Spleen (tissue), 11 donors: ENCODE measurements around the gene NFU1. TPM values are rescaled to one million over a fixed set of nuclear protein-coding genes. Genes with fewer than 3 reads are reported as not detected.

Source experiments
- DNase-seq: peaks from one replicate; pipeline ENCODE4 v3.0.0-alpha.2; 2020
- H3K27ac ChIP-seq, 8 donors: fragments of 200-600 bp; sonication (generic) in 7 of 8; 1 replicate in 4 of 8; 2 replicates in 4 of 8; pipeline versions ENCODE4 v1.5.0 to v1.8.0; 2016 to 2021; ENCODE audit warnings: inconsistent platforms in 4 of 8, mild to moderate bottlenecking in 4 of 8, moderate library complexity in 1 of 8
- H3K27me3 ChIP-seq, 7 donors: fragments of 200-600 bp; sonication (generic) in 6 of 7; replicated peaks in 1 of 7; 1 replicate in 4 of 7; 2 replicates in 3 of 7; pipeline versions ENCODE4 v1.5.0 to v1.8.0; 2016 to 2021; ENCODE audit warnings: inconsistent platforms in 3 of 7, mild to moderate bottlenecking in 1 of 7
- H3K36me3 ChIP-seq, 6 donors: fragments of 200-600 bp; sonication (generic) in 5 of 6; 1 replicate in 4 of 6; 2 replicates in 2 of 6; pipeline versions ENCODE4 v1.5.0 to v1.8.0; 2016 to 2021; ENCODE audit warnings: inconsistent platforms in 2 of 6
- H3K4me1 ChIP-seq, 6 donors: fragments of 200-600 bp; sonication (generic) in 5 of 6; 1 replicate in 3 of 6; 2 replicates in 3 of 6; pipeline versions ENCODE4 v1.5.0 to v1.8.0; 2016 to 2021; ENCODE audit warnings: inconsistent platforms in 3 of 6
- H3K4me3 ChIP-seq, 8 donors: fragments of 200-600 bp; sonication (generic) in 7 of 8; 1 replicate in 4 of 8; 2 replicates in 4 of 8; pipeline versions ENCODE4 v1.5.0 to v1.8.0; 2016 to 2021; ENCODE audit warnings: inconsistent platforms in 4 of 8, mild to moderate bottlenecking in 4 of 8, moderate library complexity in 2 of 8
- H3K9me3 ChIP-seq, 8 donors: fragments of 200-600 bp; sonication (generic) in 7 of 8; 1 replicate in 4 of 8; 2 replicates in 4 of 8; pipeline versions ENCODE4 v1.5.0 to v1.8.0; 2016 to 2021; ENCODE audit warnings: inconsistent platforms in 4 of 8
- POLR2A ChIP-seq, 3 donors: fragments of 450-650 bp; IDR thresholded peaks; one replicate each; pipeline ENCODE4 v1.5.1; 2017; ENCODE audit warnings: antibody characterized with exemption in 3 of 3, mild to moderate bottlenecking in 1 of 3
- POLR2AphosphoS5 ChIP-seq, 3 donors: sonication (generic); formaldehyde crosslinking; IDR thresholded peaks; one replicate each; pipeline ENCODE4 v1.5.1; 2017; ENCODE audit warnings: antibody characterized with exemption in 3 of 3
- WGBS, 5 donors: extraction: QIAGEN DNeasy Blood & Tissue Kit in 3 of 5; methylation state at CpG; one replicate each; pipeline versions ENCODE4 v1.1.5 to v1.1.7; 2013 to 2018; 5-methylcytosine and 5-hydroxymethylcytosine counted together
- intact Hi-C: fragments of 100-400 bp; cut with DNase I; formaldehyde crosslinking; loops from one replicate; pipeline ENCODE4 v1.15.0; 2023; ENCODE audit warnings: low total_unique reads
- polyA plus RNA-seq, 3 donors: library from polyadenylated mRNA; stranded (reverse); fragments of 200-250 nt; gene quantifications; one replicate each; pipeline ENCODE4 v1.2.1, GENCODE V29; 2013
- total RNA-seq, 7 donors: library from RNA; depleted of rRNA in 3 of 7; stranded (reverse); fragments of >200 nt in 3 of 7; fragmentation: NEBNext Ultra II Directional in 4 of 7; extraction: Animal tissue kit (Norgen Biotek cat#: 25700) in 4 of 7; gene quantifications; one replicate each; pipeline versions ENCODE4 v1.1.0 to v1.2.1, GENCODE V29; 2016 to 2021
- TF ChIP-seq, protein P1 (sequence below), 11 experiments: fragments of 200-600 bp in 7 of 11; fragments of 450-650 bp in 4 of 11; sonication (generic) in 4 of 11; IDR thresholded peaks in 8 of 11; conservative IDR thresholded peaks in 3 of 11; 1 replicate in 7 of 11; 2 replicates in 4 of 11; pipeline versions ENCODE4 v1.4.0 to v1.8.0; 2016 to 2021; ENCODE audit warnings: antibody characterized with exemption in 11 of 11, inconsistent platforms in 4 of 11, mild to moderate bottlenecking in 1 of 11
- donor health status: healthy with polysubstance abuse.
- donor health status: DM: no; HTN: no; CAD: no; lungs with moderate emphysema.
- donor health status: DM: no; HTN: no; CAD: no.
- donor health status: Bipolar disorder and iron deficiency.
- donor health status: healthy.
- donor health status: DM: no; HTN: no; CAD: no.
- donor health status: DM: yes; HTN: yes; CAD: no.

Gene NFU1
- total and polyA plus RNA-seq, 10 donors: 24.8 to 53.0 (median 33.2) TPM

- TF ChIP-seq POLR2AphosphoS5 (IDR thresholded peaks at IDR 0.05) (no peak), POLR2A (IDR thresholded peaks at IDR 0.05) (no peak)
- TF ChIP-seq, protein P1, sequence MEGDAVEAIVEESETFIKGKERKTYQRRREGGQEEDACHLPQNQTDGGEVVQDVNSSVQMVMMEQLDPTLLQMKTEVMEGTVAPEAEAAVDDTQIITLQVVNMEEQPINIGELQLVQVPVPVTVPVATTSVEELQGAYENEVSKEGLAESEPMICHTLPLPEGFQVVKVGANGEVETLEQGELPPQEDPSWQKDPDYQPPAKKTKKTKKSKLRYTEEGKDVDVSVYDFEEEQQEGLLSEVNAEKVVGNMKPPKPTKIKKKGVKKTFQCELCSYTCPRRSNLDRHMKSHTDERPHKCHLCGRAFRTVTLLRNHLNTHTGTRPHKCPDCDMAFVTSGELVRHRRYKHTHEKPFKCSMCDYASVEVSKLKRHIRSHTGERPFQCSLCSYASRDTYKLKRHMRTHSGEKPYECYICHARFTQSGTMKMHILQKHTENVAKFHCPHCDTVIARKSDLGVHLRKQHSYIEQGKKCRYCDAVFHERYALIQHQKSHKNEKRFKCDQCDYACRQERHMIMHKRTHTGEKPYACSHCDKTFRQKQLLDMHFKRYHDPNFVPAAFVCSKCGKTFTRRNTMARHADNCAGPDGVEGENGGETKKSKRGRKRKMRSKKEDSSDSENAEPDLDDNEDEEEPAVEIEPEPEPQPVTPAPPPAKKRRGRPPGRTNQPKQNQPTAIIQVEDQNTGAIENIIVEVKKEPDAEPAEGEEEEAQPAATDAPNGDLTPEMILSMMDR (IDR thresholded peaks at IDR 0.05 in 8 of 11, conservative IDR thresholded peaks at IDR 0.05 in 3 of 11): no peak
- Histone ChIP-seq H3K27me3 (no peaks in the 10 kb centered on the region), H3K27ac (no peak overlapping the region), H3K9me3 (no peaks in the 10 kb centered on the region), H3K4me1 (peaks cover 0 to 6% (median 0%) of the 10 kb centered on the region in 6 donors), H3K36me3 (peaks cover 0 to 6% (median 0%) of the 10 kb centered on the region in 6 donors), H3K4me3 (no peak overlapping the region)
- 91 to 98% (median 97%) methylated on average over 7 of the region's 7 CpGs for WGBS, 5 donors
- intact Hi-C loops: no loop called here
- no peak for DNase-seq
Measured at GRCh38 chr2:69456154-69456553, 18.9 kb upstream of the NFU1 start.

DNA sequence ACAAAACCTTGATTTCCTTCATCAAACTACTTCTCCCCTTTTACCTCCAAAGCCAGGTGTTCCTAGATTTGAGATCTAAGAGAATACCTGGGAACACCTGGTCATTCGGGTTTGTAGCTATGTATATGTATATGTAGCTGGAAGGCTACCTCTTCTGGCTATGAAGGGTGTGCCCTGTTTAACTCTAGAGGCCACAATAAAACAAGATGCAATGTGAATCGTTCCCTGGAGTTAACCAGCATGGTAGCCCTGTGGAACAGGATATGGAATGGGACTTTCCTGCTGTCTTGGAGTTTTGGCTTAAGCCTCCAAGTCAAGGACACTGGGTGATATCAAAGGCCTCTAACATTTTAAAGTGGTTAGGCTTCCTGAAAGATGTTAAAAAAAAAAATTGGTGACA lies 17.7 kb upstream of the NFU1 start:
- TF ChIP-seq POLR2A (IDR thresholded peaks at IDR 0.05) (no peak), POLR2AphosphoS5 (IDR thresholded peaks at IDR 0.05) (no peak)
- TF ChIP-seq, protein P1 (IDR thresholded peaks at IDR 0.05 in 8 of 11, conservative IDR thresholded peaks at IDR 0.05 in 3 of 11): no peak
- Histone ChIP-seq H3K27ac (no peak overlapping the region), H3K4me3 (no peak overlapping the region), H3K36me3 (no peaks in the 10 kb centered on the region), H3K9me3 (no peaks in the 10 kb centered on the region), H3K4me1 (peaks cover 0 to 6% (median 0%) of the 10 kb centered on the region in 6 donors), H3K27me3 (no peaks in the 10 kb centered on the region)
- no peak for DNase-seq
- intact Hi-C loops: no loop called here
- 83 to 100% (median 84%) methylated on average over 2 of the region's 2 CpGs for WGBS, 5 donors

DNA sequence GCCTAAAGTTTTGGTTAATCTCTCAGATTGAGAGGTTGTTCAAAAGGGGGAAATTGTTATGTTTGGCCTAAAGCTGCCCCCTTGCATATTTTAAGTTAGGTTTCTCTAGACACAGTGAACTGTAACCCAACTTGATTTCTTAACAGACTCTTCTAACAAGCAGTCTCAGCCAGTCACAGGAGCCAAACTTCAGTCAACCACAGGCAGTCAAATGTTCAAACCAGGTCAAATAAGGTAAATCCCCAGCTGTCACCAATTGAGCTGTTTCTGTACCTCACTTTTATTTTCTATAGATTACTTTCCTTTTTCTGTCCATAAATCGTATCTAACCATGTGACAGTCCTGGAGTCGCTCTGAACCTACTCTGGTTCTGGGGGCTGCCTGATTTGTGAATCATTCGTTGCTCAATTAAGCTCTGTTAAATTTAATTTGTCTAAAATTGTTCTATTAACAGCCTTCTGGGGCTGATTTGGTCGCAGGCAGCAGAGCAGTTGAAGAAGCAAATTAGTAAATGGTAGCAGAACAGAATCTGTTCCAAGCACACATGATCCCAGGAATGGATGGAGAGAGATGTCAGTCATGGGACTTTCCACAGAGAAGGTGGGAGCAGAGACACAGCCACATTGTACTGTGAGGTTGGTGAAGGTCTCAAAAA lies 16.4 kb upstream of the NFU1 start:
- Histone ChIP-seq H3K4me1 (peaks cover 0 to 6% (median 0%) of the 10 kb centered on the region in 6 donors), H3K9me3 (no peaks in the 10 kb centered on the region), H3K27ac (no peak overlapping the region), H3K36me3 (no peaks in the 10 kb centered on the region), H3K27me3 (no peaks in the 10 kb centered on the region), H3K4me3 (no peak overlapping the region)
- TF ChIP-seq POLR2A (IDR thresholded peaks at IDR 0.05) (no peak), POLR2AphosphoS5 (IDR thresholded peaks at IDR 0.05) (no peak)
- TF ChIP-seq, protein P1 (IDR thresholded peaks at IDR 0.05 in 8 of 11, conservative IDR thresholded peaks at IDR 0.05 in 3 of 11): no peak
- DNase-seq: no peak
- intact Hi-C loops: no loop called here
- 66 to 78% (median 76%) methylated on average over 4 of the region's 4 CpGs for WGBS, 5 donors

DNA sequence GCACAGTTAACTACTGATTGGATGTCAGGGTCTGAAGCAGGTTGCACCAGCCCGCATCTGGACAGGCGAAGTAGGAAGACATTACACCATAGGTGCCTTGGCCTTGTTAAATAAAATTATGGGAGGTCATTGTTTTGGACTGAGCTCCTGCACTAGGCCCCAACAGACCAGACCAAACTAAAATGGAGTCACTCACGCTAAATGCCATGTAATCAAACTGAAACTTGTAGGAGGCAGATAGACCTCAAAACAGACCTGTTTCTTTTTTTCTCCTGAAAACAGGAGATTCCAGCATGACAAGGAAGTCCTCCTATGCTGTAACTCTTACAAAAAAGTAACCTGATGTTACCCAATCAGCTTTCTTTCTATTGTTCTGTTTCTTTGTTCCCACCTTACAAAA lies 15.5 kb upstream of the NFU1 start:
- intact Hi-C loops: no loop called here
- 54 to 91% (median 77%) methylated on average over 3 of the region's 3 CpGs for WGBS, 5 donors
- H3K36me3 ChIP-seq: no peaks in the 10 kb centered on the region

More for the DNA sequence above, 15.5 kb upstream of the NFU1 start:
- Histone ChIP-seq H3K9me3 (no peaks in the 10 kb centered on the region), H3K27ac (peak overlapping the region in 1 of 8 donors; percentile 24), H3K4me1 (peaks cover 0 to 6% (median 0%) of the 10 kb centered on the region in 6 donors), H3K4me3 (no peak overlapping the region), H3K27me3 (no peaks in the 10 kb centered on the region)
- no peak for DNase-seq
- TF ChIP-seq POLR2A (IDR thresholded peaks at IDR 0.05): no peak
